Measurements from ENCODE around the gene HOXB1. TPM values are rescaled to one million over a fixed set of nuclear protein-coding genes. Genes with fewer than 3 reads are reported as not detected.

The HOXB1 gene
- total RNA-seq, 6 donors from 2014 or later, result not detected

DNA sequence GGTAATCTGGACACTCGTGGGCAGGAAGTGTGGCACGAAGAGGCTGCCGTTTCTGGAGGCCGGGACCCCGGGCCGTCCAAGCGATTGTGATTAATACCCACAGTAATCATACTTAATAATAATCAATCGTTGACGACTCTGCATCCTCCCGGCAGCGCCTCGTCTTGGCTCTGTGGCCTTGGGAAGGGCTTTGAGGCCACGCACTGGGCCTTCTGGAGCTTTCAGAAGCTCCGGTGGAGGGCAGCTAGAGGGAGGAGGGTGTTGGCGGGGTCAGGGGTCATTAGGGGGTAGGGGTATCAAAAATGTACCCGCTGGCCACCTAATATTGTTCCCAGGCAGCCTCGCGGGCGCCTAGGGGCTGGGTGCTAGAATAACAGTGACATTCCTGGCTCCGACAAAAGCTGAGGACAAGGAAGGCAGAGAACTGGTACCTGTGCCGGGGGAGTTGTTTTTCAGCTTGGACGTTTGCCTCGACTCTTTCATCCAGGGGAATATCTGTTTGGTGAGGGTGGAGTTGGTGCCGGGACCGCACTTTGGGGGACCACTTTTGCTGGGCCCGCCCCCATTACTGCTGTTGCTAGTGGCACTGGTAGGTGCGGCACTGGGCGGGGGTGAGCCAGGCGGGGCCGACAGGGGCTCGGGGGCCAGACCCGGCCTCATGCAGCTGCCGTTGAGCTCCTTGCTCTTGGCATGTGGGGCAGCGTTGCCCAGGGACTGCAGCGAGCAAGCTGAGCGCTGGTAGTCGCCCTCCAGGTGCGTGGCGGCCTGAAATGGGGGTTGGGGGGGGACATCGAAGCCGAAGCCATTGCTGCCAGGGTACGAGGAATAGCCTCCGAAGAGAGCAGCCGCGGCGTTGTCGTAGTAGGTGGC lies 21.0 kb upstream of the HOXB1 start:
- peak in 1 of 2 donors; percentile 81 for DNase-seq
- Histone ChIP-seq H3K9me3 (no peaks in the 10 kb centered on the region), H3K36me3 (no peaks in the 10 kb centered on the region), H3K4me1 (peaks cover 2 to 17% (median 7%) of the 10 kb centered on the region in 4 donors), H3K27ac (peak overlapping the region; percentile 64 to 86 (median 76)), H3K27me3 (peaks cover 0 to 29% (median 13%) of the 10 kb centered on the region in 4 donors), H3K4me3 (no peak overlapping the region)
- WGBS, 2 donors, result 52 to 60% methylated on average over 34 to 45 of the region's 47 CpGs
- TF ChIP-seq POLR2AphosphoS5 (IDR thresholded peaks at IDR 0.05) (no peak), CTCF (IDR thresholded peaks at IDR 0.05) (no peak), EP300 (IDR thresholded peaks at IDR 0.05) (no peak), POLR2A (IDR thresholded peaks at IDR 0.05) (no peak)
- ATAC-seq (ENCODE audit: low FRiP score in 2 of 2), result no peak

- H3K36me3 ChIP-seq, result no peaks in the 10 kb centered on the region
- TF ChIP-seq CTCF (IDR thresholded peaks at IDR 0.05) (no peak), POLR2AphosphoS5 (IDR thresholded peaks at IDR 0.05) (no peak), EP300 (IDR thresholded peaks at IDR 0.05) (no peak), POLR2A (IDR thresholded peaks at IDR 0.05) (no peak)
- no peak for DNase-seq
- H3K27ac ChIP-seq, result peak overlapping the region; percentile 64 to 86 (median 76)
- no peak for ATAC-seq (ENCODE audit: low FRiP score in 2 of 2)
- WGBS, 2 donors, result 30 to 58% methylated on average over 19 of the region's 19 CpGs
- peaks cover 0 to 29% (median 13%) of the 10 kb centered on the region in 4 donors for H3K27me3 ChIP-seq
- peaks cover 2 to 17% (median 7%) of the 10 kb centered on the region in 4 donors for H3K4me1 ChIP-seq
- no peaks in the 10 kb centered on the region for H3K9me3 ChIP-seq
- no peak overlapping the region for H3K4me3 ChIP-seq
These were observed 20.4 kb upstream of the HOXB1 start for GRCh38 chr17:48551214-48551555.

DNA sequence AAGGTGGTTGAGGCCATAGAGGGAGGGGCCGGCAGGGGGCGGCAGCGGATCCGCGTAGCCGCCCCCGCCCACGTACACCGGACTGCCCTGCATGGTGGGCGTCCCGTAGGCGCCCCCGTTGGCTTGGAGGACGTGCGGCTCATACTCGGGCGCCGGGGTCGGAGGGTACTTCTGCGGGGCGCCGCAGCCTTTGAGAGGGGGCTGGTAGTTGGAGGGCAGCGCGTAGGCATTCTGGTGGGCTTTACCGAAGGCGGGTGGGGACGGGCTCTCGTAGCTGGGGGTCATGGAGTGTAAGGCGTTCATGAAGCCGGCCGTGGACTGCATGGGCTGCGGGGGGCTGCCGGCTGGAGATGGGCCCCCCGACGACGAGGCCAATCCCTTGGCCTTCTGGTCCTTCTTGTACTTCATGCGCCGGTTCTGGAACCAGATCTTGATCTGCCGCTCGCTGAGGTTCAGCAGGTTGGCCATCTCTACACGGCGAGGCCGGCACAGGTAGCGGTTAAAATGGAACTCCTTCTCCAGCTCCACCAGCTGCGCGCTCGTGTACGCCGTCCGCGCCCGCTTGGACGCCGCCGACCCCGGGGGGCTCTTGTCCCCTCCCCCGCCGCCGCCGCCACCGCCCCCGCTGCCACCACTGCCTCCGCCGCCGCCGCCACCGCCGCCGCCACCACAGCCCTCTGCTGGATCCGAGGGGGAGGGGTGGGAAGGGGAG lies 19.8 kb upstream of the HOXB1 start:
- peak overlapping the region; percentile 64 to 86 (median 76) for H3K27ac ChIP-seq
- TF ChIP-seq CTCF (IDR thresholded peaks at IDR 0.05) (no peak), POLR2A (IDR thresholded peaks at IDR 0.05) (no peak), EP300 (IDR thresholded peaks at IDR 0.05) (no peak), POLR2AphosphoS5 (IDR thresholded peaks at IDR 0.05) (no peak)
- H3K4me3 ChIP-seq, result no peak overlapping the region
- H3K4me1 ChIP-seq, result peaks cover 3 to 14% (median 7%) of the 10 kb centered on the region in 4 donors
- ATAC-seq (ENCODE audit: low FRiP score in 2 of 2) (no peak), DNase-seq (peak in 1 of 2 donors; percentile 86)
- H3K36me3 ChIP-seq, result no peaks in the 10 kb centered on the region
- 47 to 64% methylated on average over 18 to 60 of the region's 70 CpGs for WGBS, 2 donors
- H3K27me3 ChIP-seq, result peaks cover 0 to 28% (median 10%) of the 10 kb centered on the region in 4 donors
- no peaks in the 10 kb centered on the region for H3K9me3 ChIP-seq

GRCh38 chr17:48549914-48550501 lies 19.2 kb upstream of the HOXB1 start:
- ATAC-seq (ENCODE audit: low FRiP score in 2 of 2), result no peak
- DNase-seq, result no peak
- Histone ChIP-seq H3K36me3 (no peaks in the 10 kb centered on the region), H3K9me3 (no peaks in the 10 kb centered on the region), H3K4me3 (no peak overlapping the region), H3K27me3 (peaks cover 0 to 23% (median 11%) of the 10 kb centered on the region in 4 donors), H3K4me1 (peaks cover 6 to 14% (median 9%) of the 10 kb centered on the region in 4 donors), H3K27ac (peak overlapping the region; percentile 64 to 86 (median 76))
- no peak for TF ChIP-seq POLR2A (IDR thresholded peaks at IDR 0.05)
- no peak for TF ChIP-seq POLR2AphosphoS5 (IDR thresholded peaks at IDR 0.05)
- TF ChIP-seq CTCF (IDR thresholded peaks at IDR 0.05), result no peak
- TF ChIP-seq EP300 (IDR thresholded peaks at IDR 0.05), result no peak
- 57 to 69% methylated on average over 17 to 18 of the region's 18 CpGs for WGBS, 2 donors

Measured in upper lobe of left lung (tissue), 6 donors.